A549 (cell line): ENCODE results near the gene NTRK3. TPM values are rescaled to one million over a fixed set of nuclear protein-coding genes. Genes with fewer than 3 reads are reported as not detected.

Experiments
- ATAC-seq, 2 experiments: fragments of 200-7000 bp in 1 of 2; fragments of >200 bp in 1 of 2; cut with Nextera tagmentation in 1 of 2; cut with Tn5 transposase in 1 of 2; 3 replicates each; pipeline versions ENCODE4 v1.8.0 to v1.9.1; 2018 to 2020; ENCODE audit warnings: mild to moderate bottlenecking in 1 of 2, moderate library complexity in 1 of 2
- CTCF ChIA-PET: fragments of 300-600 bp; sonication (Branson Sonifier 250); formaldehyde crosslinking; extraction: SDS; loops from one replicate; lab custom pipeline; 2021; ENCODE audit warnings: antibody characterized with exemption, inconsistent platforms; lab: Yijun Ruan, JAX
- POLR2A ChIA-PET: fragments of 350-600 bp; formaldehyde crosslinking; extraction: SDS; loops from one replicate; lab custom pipeline; 2021; ENCODE audit warnings: antibody characterized with exemption, inconsistent platforms; lab: Yijun Ruan, JAX
- DNase-seq, 2 experiments: peaks; one replicate each; pipeline versions ENCODE4 v3.0.0 to v3.0.0-alpha.2; 2011 to 2016; ENCODE audit warnings: low read depth in 1 of 2, low spot score in 1 of 2
- FAIRE-seq: peaks from 2 replicates; lab custom pipeline; 2011; peaks lifted over from hg19 to GRCh38; lab: Jason Lieb, UNC
- H3K27ac ChIP-seq, 2 experiments: fragments of >200 bp; sonication (Bioruptor Twin); formaldehyde crosslinking; 3 replicates each; pipeline ENCODE4 v1.5.1; 2016 to 2017
- H3K4me1 ChIP-seq: fragments of >200 bp; sonication (Bioruptor Twin); formaldehyde crosslinking; 3 replicates; pipeline ENCODE4 v1.6.1; 2016
- H3K4me2 ChIP-seq: fragments of >200 bp; sonication (Bioruptor Twin); formaldehyde crosslinking; 3 replicates; pipeline ENCODE4 v1.6.1; 2016
- H3K4me3 ChIP-seq: fragments of >200 bp; sonication (Bioruptor Twin); formaldehyde crosslinking; 3 replicates; pipeline ENCODE4 v1.5.1; 2016
- H3K9me3 ChIP-seq: fragments of >200 bp; sonication (Bioruptor Twin); formaldehyde crosslinking; 3 replicates; pipeline ENCODE4 v1.6.1; 2016
- BHLHE40 ChIP-seq: IDR thresholded peaks from 2 replicates; pipeline ENCODE4 v1.6.1; 2012; ENCODE audit warnings: low read depth, low read length, inconsistent platforms
- CBX2 ChIP-seq: fragments of 200-600 bp; sonication (generic); IDR thresholded peaks from 2 replicates; pipeline ENCODE4 v1.6.1; 2016; ENCODE audit warnings: low read depth, mild to moderate bottlenecking, borderline replicate concordance
- CEBPB ChIP-seq, 2 experiments: fragments of >200 bp in 1 of 2; sonication (Bioruptor Twin) in 1 of 2; formaldehyde crosslinking in 1 of 2; IDR thresholded peaks; 2 replicates each; pipeline ENCODE4 v1.6.1; 2012 to 2016
- CHD4 ChIP-seq: fragments of 200-600 bp; sonication (generic); IDR thresholded peaks from 2 replicates; pipeline ENCODE4 v1.6.1; 2016; ENCODE audit warnings: antibody characterized with exemption, mild to moderate bottlenecking, borderline replicate concordance
- EP300 ChIP-seq, 2 experiments: fragments of >200 bp; sonication (Bioruptor Twin); formaldehyde crosslinking; IDR thresholded peaks; 2 replicates in 1 of 2; 3 replicates in 1 of 2; pipeline ENCODE4 v1.6.1; 2016 to 2017
- FOSL2 ChIP-seq, 2 experiments: fragments of 450-650 bp in 1 of 2; fragments of >200 bp in 1 of 2; sonication (Bioruptor Twin) in 1 of 2; formaldehyde crosslinking; IDR thresholded peaks; 2 replicates each; pipeline versions ENCODE4 v1.5.0 to v1.6.1; 2016 to 2020; ENCODE audit warnings: mild to moderate bottlenecking in 1 of 2, moderate library complexity in 1 of 2
- FOXS1 ChIP-seq: fragments of 250-450 bp; sonication (Bioruptor Pico); IDR thresholded peaks from 2 replicates; pipeline ENCODE4 v1.5.0; 2020; ENCODE audit warnings: mild to moderate bottlenecking, moderate library complexity
- GATA3 ChIP-seq: IDR thresholded peaks from 2 replicates; pipeline ENCODE4 v1.6.1; 2012; ENCODE audit warnings: borderline replicate concordance
- HEYL ChIP-seq: fragments of 250-450 bp; sonication (Bioruptor Pico); IDR thresholded peaks from 2 replicates; pipeline ENCODE4 v1.8.0; 2021; ENCODE audit warnings: mild to moderate bottlenecking, moderate library complexity
- HOXA7 ChIP-seq: fragments of 250-450 bp; sonication (Bioruptor Pico); IDR thresholded peaks from 2 replicates; pipeline ENCODE4 v1.5.0; 2020; ENCODE audit warnings: mild to moderate bottlenecking, moderate library complexity
- HOXB13 ChIP-seq: fragments of 250-450 bp; sonication (Bioruptor Pico); IDR thresholded peaks from 2 replicates; pipeline ENCODE4 v1.5.0; 2020; ENCODE audit warnings: low read depth, mild to moderate bottlenecking, moderate library complexity
- JUNB ChIP-seq: fragments of >200 bp; sonication (Bioruptor Twin); formaldehyde crosslinking; IDR thresholded peaks from 2 replicates; pipeline ENCODE4 v1.6.1; 2016
- MAFK ChIP-seq: fragments of 450-650 bp; IDR thresholded peaks from 2 replicates; pipeline ENCODE4 v1.6.1; 2014; ENCODE audit not compliant: partially characterized antibody
- RAD21 ChIP-seq, 2 experiments: fragments of >200 bp in 1 of 2; sonication (Bioruptor Twin) in 1 of 2; formaldehyde crosslinking in 1 of 2; IDR thresholded peaks in 1 of 2; conservative IDR thresholded peaks in 1 of 2; 2 replicates in 1 of 2; 3 replicates in 1 of 2; pipeline ENCODE4 v1.6.1; 2012 to 2018; ENCODE audit warnings: inconsistent platforms in 1 of 2
- RARB ChIP-seq: fragments of 250-450 bp; sonication (Bioruptor Pico); IDR thresholded peaks from 2 replicates; pipeline ENCODE4 v1.8.0; 2021; ENCODE audit warnings: mild to moderate bottlenecking, moderate library complexity
- RCOR1 ChIP-seq: fragments of 150-350 bp; IDR thresholded peaks from 2 replicates; pipeline ENCODE4 v1.6.1; 2014; ENCODE audit warnings: antibody characterized with exemption, low read length, low read depth
- SMC3 ChIP-seq: fragments of >200 bp; sonication (Bioruptor Twin); formaldehyde crosslinking; IDR thresholded peaks from 3 replicates; pipeline ENCODE4 v1.6.1; 2018; ENCODE audit warnings: inconsistent platforms
- SREBF2 ChIP-seq: fragments of 450-650 bp; IDR thresholded peaks from 2 replicates; pipeline ENCODE4 v1.6.1; 2014; ENCODE audit warnings: mild to moderate bottlenecking, moderate library complexity
- ZC3H11A ChIP-seq: fragments of 450-650 bp; IDR thresholded peaks from 2 replicates; pipeline ENCODE4 v1.6.1; 2014; ENCODE audit warnings: antibody characterized with exemption, mild to moderate bottlenecking
- ZFP36 ChIP-seq: fragments of 450-650 bp; IDR thresholded peaks from 2 replicates; pipeline ENCODE4 v1.6.1; 2014; ENCODE audit warnings: borderline replicate concordance; ENCODE audit not compliant: partially characterized antibody
- ZNF302 ChIP-seq: fragments of 250-450 bp; sonication (Bioruptor Pico); IDR thresholded peaks from 2 replicates; pipeline ENCODE4 v1.9.0; 2021; ENCODE audit warnings: inconsistent platforms, mild to moderate bottlenecking, moderate library complexity
- WGBS: methylation state at CpG from one replicate; pipeline ENCODE4 v1.1.6; 2017; ENCODE audit errors: missing lambda C conversion rate; 5-methylcytosine and 5-hydroxymethylcytosine counted together
- polyA plus RNA-seq, 4 experiments: library from polyadenylated mRNA; depleted of rRNA in 3 of 4; stranded (reverse); fragments of >200 nt; fragmentation: RNase III in 1 of 4; extraction: RNeasy Plus Mini Kit Qiagen cat#74134 plus additional on column Dnase treatment in 1 of 4; gene quantifications; 2 replicates in 3 of 4; 3 replicates in 1 of 4; pipeline ENCODE4 v1.2.3, GENCODE V29; 2011 to 2017
- TF ChIP-seq, protein P1 (sequence below): IDR thresholded peaks from 2 replicates; pipeline ENCODE4 v1.6.1; 2012
- TF ChIP-seq, protein P2 (sequence below): fragments of >200 bp; sonication (Bioruptor Twin); formaldehyde crosslinking; IDR thresholded peaks from 3 replicates; pipeline ENCODE4 v1.5.1; 2016
- TF ChIP-seq, protein P3 (sequence below): IDR thresholded peaks from 2 replicates; pipeline ENCODE4 v1.6.1; 2012

NTRK3 gene
- polyA plus RNA-seq, 2 of the 4 experiments (the other 2 are of a cell fraction) = 55.0 to 55.2 TPM

DNA sequence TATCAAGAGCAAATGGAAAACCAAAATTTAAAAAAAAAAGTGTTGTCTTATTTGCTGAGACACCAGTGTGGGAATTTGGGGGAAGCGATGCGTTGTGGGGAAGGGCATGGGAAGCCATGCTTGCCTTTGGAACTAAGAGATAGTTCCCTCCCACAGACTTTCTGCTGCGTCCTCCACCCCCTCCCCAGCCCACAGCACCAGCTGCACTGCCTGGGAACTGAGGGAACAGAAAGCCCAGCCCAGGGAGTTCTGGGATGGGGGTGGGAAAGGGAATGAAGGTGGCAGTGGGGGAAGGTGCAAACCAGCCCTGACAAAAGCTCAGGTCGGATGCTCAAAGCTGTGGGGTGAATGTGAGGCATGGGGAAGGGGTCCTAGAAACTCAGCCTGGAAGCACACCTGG, 8.1 kb upstream of the NTRK3 start:
- WGBS = 41% methylated on average over 4 of the region's 4 CpGs
- no peak for FAIRE-seq
- ChIA-PET CTCF (interaction anchor here (1.6 to 1.9 kb wide), 2 partner anchors 10 to 18 kb away, joined by 6 to 8 read pairs; no protein-coding TSS in a partner anchor), POLR2A (no interaction called here)
- ATAC-seq = no peak
- no peak overlapping the region for H3K4me3 ChIP-seq
- peaks cover 22% of the 10 kb centered on the region for H3K4me1 ChIP-seq
- no peak for DNase-seq
- no peaks in the 10 kb centered on the region for H3K9me3 ChIP-seq
- TF ChIP-seq MAFK (no peak), HOXB13 (CRISPR knock-in tag) (no peak), CEBPB (IDR thresholded peaks at IDR 0.05) (no peak), HOXA7 (CRISPR knock-in tag) (no peak), ZFP36 (no peak), ZC3H11A (no peak), EP300 (IDR thresholded peaks at IDR 0.05) (no peak), FOXS1 (CRISPR knock-in tag) (no peak), RARB (CRISPR knock-in tag) (no peak), ZNF302 (no peak), GATA3 (no peak), CBX2 (no peak), FOSL2 (IDR thresholded peaks at IDR 0.05) (no peak), FOSL2 (CRISPR knock-in tag; IDR thresholded peaks at IDR 0.05) (no peak), HEYL (CRISPR knock-in tag) (no peak), BHLHE40 (no peak), RCOR1 (no peak), CHD4 (no peak)
- TF ChIP-seq, protein P1, sequence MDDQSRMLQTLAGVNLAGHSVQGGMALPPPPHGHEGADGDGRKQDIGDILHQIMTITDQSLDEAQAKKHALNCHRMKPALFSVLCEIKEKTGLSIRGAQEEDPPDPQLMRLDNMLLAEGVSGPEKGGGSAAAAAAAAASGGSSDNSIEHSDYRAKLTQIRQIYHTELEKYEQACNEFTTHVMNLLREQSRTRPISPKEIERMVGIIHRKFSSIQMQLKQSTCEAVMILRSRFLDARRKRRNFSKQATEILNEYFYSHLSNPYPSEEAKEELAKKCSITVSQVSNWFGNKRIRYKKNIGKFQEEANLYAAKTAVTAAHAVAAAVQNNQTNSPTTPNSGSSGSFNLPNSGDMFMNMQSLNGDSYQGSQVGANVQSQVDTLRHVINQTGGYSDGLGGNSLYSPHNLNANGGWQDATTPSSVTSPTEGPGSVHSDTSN = no peak
- H3K4me2 ChIP-seq = no peak overlapping the region
- H3K27ac ChIP-seq = no peak overlapping the region

DNA sequence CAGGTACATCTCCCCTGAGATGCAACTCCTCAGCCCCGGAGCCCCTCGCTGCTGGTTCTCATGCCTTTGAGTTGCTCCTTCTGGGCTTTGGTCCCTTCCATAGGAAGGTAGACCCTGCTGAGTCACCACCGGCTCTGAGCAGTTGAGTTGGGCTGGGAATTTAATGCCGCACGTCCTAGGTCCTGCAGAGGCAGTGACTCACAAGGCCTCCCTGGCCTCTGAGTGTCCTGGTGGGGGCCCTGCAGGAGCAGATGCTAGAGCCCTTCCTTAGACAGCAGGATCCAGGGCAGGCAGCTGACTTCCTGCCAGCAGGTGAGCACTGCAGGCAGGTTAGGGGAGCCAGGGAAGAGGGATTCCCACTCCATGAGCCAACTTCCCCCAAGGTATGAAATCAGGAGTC, 5.5 kb upstream of the NTRK3 start:
- WGBS = 19% methylated on average over 5 of the region's 5 CpGs

DNA sequence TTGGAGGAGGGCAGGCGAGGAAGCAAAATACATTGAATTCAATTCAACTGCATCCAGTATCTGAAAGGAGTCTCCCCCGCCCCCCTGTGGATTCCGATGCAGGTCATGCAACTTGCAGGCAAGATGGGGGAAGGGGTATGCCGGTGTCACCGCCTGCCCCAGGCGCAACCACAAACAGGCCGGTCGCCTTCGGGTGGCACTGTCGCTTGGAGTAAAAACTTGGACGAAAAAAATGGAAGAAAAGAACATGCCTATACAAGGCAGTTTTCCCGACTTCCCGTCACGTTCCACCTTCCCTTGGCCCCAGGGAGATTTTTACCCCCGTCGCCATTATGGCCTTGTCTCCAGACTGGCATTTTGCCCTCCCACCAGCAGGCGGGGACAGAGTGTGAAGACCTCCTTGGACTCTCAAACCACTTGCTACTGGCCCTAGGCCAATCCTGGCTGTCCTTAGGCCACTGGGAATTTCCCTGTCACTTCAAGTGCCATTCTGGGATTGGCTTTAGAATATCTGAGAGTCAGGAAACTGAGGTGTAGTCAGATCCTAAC, 1.6 kb upstream of the NTRK3 start:
- Histone ChIP-seq H3K4me2 (peak overlapping the region; percentile 97), H3K4me3 (peak overlapping the region; percentile 81), H3K4me1 (peaks cover 33% of the 10 kb centered on the region), H3K9me3 (no peaks in the 10 kb centered on the region), H3K27ac (peak overlapping the region; percentile 87 to 92)
- ChIA-PET CTCF (interaction anchor here (0.6 to 3.5 kb wide), 10 partner anchors 11 to 612 kb away, joined by 3 to 39 read pairs (median 4); no protein-coding TSS in a partner anchor), POLR2A (interaction anchor here (0.7 kb wide), 1 partner anchor 1190 kb away, joined by 3 read pairs; no protein-coding TSS in a partner anchor)
- FAIRE-seq = no peak
- TF ChIP-seq RAD21 (conservative IDR thresholded peaks at IDR 0.05 in 1 of 2, IDR thresholded peaks at IDR 0.05 in 1 of 2) = peak in 1 of 2 experiments; percentile 50; a peak in 3 of 5 replicates
- TF ChIP-seq JUNB = no peak
- peak; percentile 51 for TF ChIP-seq SMC3
- TF ChIP-seq, protein P2, sequence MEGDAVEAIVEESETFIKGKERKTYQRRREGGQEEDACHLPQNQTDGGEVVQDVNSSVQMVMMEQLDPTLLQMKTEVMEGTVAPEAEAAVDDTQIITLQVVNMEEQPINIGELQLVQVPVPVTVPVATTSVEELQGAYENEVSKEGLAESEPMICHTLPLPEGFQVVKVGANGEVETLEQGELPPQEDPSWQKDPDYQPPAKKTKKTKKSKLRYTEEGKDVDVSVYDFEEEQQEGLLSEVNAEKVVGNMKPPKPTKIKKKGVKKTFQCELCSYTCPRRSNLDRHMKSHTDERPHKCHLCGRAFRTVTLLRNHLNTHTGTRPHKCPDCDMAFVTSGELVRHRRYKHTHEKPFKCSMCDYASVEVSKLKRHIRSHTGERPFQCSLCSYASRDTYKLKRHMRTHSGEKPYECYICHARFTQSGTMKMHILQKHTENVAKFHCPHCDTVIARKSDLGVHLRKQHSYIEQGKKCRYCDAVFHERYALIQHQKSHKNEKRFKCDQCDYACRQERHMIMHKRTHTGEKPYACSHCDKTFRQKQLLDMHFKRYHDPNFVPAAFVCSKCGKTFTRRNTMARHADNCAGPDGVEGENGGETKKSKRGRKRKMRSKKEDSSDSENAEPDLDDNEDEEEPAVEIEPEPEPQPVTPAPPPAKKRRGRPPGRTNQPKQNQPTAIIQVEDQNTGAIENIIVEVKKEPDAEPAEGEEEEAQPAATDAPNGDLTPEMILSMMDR = peak; percentile 45
- TF ChIP-seq, protein P3, sequence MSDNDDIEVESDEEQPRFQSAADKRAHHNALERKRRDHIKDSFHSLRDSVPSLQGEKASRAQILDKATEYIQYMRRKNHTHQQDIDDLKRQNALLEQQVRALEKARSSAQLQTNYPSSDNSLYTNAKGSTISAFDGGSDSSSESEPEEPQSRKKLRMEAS = peak; percentile 18
- WGBS = 47% methylated on average over 17 of the region's 17 CpGs
- peak; percentile 9 to 51; a peak in 3 of 6 replicates for ATAC-seq
- DNase-seq = peak; percentile 75 to 79

More for the DNA sequence above, 5.5 kb upstream of the NTRK3 start:
- no peak overlapping the region for H3K4me3 ChIP-seq
- no peak for TF ChIP-seq SREBF2
- CTCF ChIA-PET = interaction anchor here (1.1 to 1.9 kb wide), 2 partner anchors 10 to 193 kb away, joined by 3 to 6 read pairs; no protein-coding TSS in a partner anchor
- no peak for FAIRE-seq
- peaks cover 22% of the 10 kb centered on the region for H3K4me1 ChIP-seq
- peak overlapping the region; percentile 52 to 76; a peak in 5 of 6 replicates for H3K27ac ChIP-seq
- ATAC-seq = peak in 1 of 2 experiments; percentile 43; a peak in 2 of 6 replicates
- POLR2A ChIA-PET = no interaction called here
- peak in 1 of 2 experiments; percentile 32 for DNase-seq
- no peaks in the 10 kb centered on the region for H3K9me3 ChIP-seq
- H3K4me2 ChIP-seq = peak overlapping the region; percentile 27
